ENCODE results near the gene EMID1.

EMID1 gene

DNA sequence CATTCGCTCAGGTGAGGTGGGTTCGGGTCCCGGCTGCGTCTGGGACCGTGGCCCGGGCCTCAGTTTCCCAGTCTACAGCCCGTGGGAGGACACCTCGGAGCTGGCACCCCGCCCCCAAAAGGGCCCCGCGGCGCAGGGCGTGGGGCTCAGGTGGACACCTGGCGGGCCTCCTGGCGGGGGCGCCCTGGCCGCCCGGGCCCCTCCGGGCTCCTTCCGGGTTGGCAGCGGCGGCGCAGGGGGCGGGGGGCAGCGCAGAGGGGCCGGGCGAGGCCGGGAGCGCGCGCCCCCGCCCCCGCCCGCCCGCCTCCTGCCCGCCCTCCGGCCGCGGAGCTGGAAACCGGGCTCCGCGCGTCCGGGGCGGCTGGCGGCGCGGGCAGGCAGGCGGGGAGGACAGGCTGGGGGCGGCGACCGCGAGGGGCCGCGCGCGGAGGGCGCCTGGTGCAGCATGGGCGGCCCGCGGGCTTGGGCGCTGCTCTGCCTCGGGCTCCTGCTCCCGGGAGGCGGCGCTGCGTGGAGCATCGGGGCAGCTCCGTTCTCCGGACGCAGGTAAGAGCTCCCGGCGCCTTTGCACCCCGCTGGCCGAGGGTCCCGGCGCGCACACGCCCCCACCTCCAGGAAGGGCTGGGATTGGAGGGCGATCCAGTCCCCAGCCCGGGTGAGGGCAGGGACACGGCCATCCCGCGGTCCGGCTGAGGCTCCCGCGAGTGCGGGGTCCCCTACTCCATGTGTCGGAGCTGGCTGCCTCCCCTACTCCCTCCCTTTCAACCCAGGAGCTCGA, at the start of gene EMID1:
EMID1 (plus strand) TSS at position 303 of the 778 bp plus-strand sequence; CDS start at position 446, 143 bp downstream.
- DNase-seq (ENCODE audit: low read depth) = no peak

- DNase-seq (ENCODE audit: low read depth) = no peak
Observed at GRCh38 chr22:29155966-29156365, 49.7 kb upstream of the EMID1 start.

- no peak for DNase-seq (ENCODE audit: low read depth)
Observed at GRCh38 chr22:29156507-29156906, 49.2 kb upstream of the EMID1 start.

GRCh38 chr22:29157759-29158535, 47.7 kb upstream of the EMID1 start:
- DNase-seq (ENCODE audit: low read depth) = no peak

- DNase-seq (ENCODE audit: low read depth) = no peak
Observed at GRCh38 chr22:29158546-29158945, 47.1 kb upstream of the EMID1 start.

- DNase-seq (ENCODE audit: low read depth) = no peak
Observed at GRCh38 chr22:29163808-29164207, 41.9 kb upstream of the EMID1 start.

DNA sequence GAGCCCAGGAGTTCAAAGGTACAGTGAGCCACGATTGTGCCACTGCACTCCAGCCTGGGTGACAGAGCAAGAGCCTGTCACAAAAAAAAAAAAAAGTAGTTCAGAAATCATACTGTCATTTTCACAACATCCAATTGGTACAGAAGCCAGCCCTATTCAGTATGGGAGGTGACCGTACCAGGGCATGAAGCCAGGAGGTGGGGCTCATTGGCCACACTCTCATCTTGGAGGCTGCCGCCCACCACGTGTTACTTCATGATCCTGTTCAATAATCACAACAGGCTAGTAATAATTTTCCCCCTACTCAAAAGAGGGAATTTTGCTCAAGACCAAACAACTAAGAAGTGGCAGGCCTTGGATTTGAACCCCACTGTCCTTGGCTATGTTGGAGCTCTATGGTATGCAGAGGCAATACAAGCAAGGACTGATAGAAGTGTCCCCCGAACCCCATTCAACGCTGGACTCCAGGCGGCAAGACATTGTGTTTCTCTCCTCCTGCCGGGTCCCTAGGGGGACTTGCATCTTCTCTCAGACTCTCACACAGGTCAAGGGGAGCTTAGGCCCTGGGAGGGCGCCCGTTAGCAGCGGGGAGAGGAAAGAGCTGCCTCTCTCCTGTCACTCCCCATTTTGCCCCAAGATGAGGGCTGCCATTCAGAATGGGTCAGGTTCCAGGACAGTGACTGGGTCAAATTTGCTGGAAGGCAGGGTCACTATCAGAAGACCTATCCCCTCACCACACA, 40.2 kb upstream of the EMID1 start:
- no peak for DNase-seq (ENCODE audit: low read depth)

GRCh38 chr22:29166180-29166579, 39.5 kb upstream of the EMID1 start:
- DNase-seq (ENCODE audit: low read depth) = no peak

- peak; percentile 28 for DNase-seq (ENCODE audit: low read depth)
Observed at GRCh38 chr22:29167032-29167911, 38.4 kb upstream of the EMID1 start.

GRCh38 chr22:29171721-29172120, 34.0 kb upstream of the EMID1 start:
- DNase-seq (ENCODE audit: low read depth) = no peak

DNA sequence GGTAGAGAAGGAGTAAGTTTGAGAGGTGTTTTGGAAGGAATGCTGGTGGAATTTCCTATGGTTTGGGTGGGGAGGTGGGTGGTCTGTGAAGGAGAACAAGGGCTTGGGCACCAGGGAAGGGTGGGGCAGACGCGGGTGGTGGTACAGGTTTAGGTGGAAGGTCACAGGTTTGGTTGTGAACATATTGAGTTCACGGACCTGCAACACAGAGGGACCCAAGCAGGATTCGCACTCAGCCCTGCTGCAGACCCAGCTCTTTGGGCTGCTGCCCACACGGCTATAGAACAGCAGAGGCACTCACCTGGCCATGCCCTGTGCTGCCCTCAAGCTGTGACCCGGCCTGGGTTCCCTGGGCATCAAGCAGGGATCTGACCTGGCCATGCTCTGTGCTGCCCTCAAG, 33.5 kb upstream of the EMID1 start:
- DNase-seq (ENCODE audit: low read depth) = no peak

DNA sequence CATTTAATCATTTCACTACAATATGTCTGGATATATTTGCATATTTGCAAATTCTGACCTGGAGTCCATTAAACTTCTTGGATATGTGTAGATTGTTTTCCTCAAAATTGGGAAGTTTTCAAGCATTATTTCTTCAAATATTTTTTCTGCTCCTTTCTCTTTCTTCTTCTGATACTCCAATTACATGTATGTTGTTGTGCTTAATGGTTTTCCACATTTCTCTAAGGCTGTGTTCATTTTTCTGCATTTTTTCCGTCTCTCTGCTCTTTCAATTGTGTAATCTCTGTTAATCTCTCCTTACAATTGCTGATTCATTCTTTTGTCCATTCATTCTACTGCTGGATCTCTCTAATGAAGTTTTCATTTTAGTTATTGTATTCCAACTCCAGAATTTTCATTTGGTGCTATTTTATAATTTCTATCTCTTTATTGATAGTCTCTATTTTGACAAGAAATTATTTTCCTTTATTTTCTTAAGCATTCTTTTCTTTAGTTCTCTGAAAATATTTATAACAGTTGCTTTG, 30.3 kb upstream of the EMID1 start:
- no peak for DNase-seq (ENCODE audit: low read depth)

GRCh38 chr22:29183971-29184848, 21.5 kb upstream of the EMID1 start:
- no peak for DNase-seq (ENCODE audit: low read depth)

GRCh38 chr22:29184849-29185490, 20.7 kb upstream of the EMID1 start:
- DNase-seq (ENCODE audit: low read depth) = no peak

DNA sequence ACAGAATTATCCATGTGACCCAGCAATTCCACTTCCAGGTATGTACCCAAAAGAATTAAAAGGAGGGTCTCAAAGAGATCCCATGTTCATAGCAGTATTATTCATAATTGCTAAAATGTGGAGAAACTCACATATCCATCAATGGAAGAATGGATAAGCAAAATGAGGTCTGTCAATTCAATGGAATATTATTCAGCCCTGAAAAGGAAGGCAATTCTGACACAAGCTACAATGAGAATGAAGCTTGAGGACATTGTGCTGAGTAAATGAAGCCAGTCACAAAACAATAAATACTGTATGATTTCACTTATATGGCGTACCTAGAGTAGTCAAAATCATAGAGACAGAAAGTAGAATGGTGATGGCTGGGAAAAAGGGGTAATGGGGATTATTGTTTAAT, 19.4 kb upstream of the EMID1 start:
- DNase-seq (ENCODE audit: low read depth) = no peak

DNA sequence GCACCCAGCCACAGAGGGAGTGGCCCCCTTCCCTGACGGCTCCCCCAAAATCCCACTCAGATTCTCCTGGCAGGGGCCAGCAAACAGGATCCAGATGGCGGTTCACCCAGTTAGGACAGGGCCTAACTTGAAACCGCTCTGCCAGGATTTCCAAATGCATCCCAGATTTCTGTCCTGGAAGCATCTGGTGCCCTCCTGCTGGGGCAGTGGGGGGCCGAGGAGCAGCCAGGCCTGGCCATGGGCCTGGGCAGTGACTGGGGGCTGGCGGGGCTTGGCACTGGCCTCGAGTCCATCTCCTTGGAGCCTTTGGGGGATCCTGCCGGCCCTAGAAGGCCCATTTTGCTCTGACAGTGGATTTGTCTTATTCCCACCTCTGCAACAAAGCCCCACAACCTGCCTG, 17.9 kb upstream of the EMID1 start:
- no peak for DNase-seq (ENCODE audit: low read depth)

DNA sequence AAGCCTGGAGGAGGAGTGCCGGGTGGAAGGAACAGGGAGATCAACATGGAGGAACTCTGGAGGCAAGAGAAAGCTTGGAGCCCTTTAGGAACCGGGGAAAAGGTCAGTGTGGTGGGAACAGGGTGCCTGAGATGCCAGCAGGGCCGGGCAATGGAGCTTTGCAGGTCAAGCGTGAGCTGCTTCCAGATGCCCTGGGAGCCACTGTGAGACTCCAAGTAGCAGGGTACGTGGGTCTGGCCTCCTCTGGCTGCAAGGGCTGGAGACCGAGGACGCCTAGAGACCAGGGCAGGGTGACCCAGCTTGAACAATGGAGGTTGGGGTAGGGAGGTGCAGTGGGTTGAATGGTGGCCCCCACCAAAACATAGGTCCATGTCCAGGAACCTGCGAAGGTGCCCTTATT, 15.6 kb upstream of the EMID1 start:
- no peak for DNase-seq (ENCODE audit: low read depth)

GRCh38 chr22:29190918-29191317, 14.8 kb upstream of the EMID1 start:
- no peak for DNase-seq (ENCODE audit: low read depth)

GRCh38 chr22:29193021-29193420, 12.7 kb upstream of the EMID1 start:
- DNase-seq (ENCODE audit: low read depth) = no peak

DNA sequence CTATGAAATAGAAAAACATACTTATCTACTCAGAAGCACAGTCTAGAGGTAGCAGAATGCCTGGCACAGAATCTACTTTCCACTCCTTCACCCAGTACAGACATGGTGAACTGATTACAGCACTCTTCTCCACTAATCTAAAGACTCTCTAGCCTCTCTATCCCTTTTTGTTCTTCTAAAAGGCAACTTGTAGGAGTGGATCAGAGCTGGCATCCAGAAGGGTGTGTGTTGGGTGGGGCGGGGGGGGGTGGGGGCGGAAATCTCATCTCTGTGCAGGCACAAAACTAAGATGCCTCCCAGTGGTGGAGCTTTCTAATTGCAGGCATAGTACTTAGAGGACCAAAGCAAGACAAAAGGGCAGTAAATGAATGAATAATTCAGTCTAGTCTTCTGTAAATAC, 11.5 kb upstream of the EMID1 start:
- DNase-seq (ENCODE audit: low read depth) = no peak

Measured in activated T-cell treated with anti-CD3 and anti-CD28 coated beads for 24 hours (primary cell).